Transverse colon (tissue), 4 donors: ENCODE data around the gene ARL4A. TPM values are rescaled to one million over a fixed set of nuclear protein-coding genes. Genes with fewer than 3 reads are reported as not detected.
"Not testable (repeated sequence)": the region's sequence is repeated elsewhere in the genome, so short reads cannot be mapped to it uniquely, and the experiment has no call there.

Experiments
- DNase-seq: peaks from one replicate; pipeline ENCODE4 v3.0.0-alpha.2; 2019
- H3K27ac ChIP-seq, 4 donors: fragments of 200-600 bp; sonication (generic); 2 replicates each; pipeline ENCODE4 v1.5.1; 2016 to 2018; ENCODE audit warnings: inconsistent platforms in 4 of 4
- H3K27me3 ChIP-seq: fragments of 200-600 bp; sonication (generic); 2 replicates; pipeline ENCODE4 v1.5.1; 2017; ENCODE audit warnings: inconsistent platforms
- H3K36me3 ChIP-seq, 4 donors: fragments of 200-600 bp; sonication (generic); 2 replicates each; pipeline ENCODE4 v1.5.1; 2017 to 2019; ENCODE audit warnings: inconsistent platforms in 4 of 4
- H3K4me1 ChIP-seq, 4 donors: fragments of 200-600 bp; sonication (generic); 2 replicates each; pipeline ENCODE4 v1.5.1; 2017 to 2020; ENCODE audit warnings: inconsistent platforms in 4 of 4
- H3K4me3 ChIP-seq, 4 donors: fragments of 200-600 bp; sonication (generic); 1 replicate in 1 of 4; 2 replicates in 3 of 4; pipeline versions ENCODE4 v1.5.1 to v1.6.1; 2017 to 2019; ENCODE audit warnings: inconsistent platforms in 4 of 4
- H3K9me3 ChIP-seq, 2 donors: fragments of 200-600 bp; sonication (generic); 2 replicates each; pipeline ENCODE4 v1.5.1; 2017 to 2019; ENCODE audit warnings: inconsistent platforms in 2 of 2
- EP300 ChIP-seq: sonication (generic); formaldehyde crosslinking; IDR thresholded peaks from one replicate; pipeline ENCODE4 v1.6.1; 2017; ENCODE audit warnings: antibody characterized with exemption, low read depth
- POLR2A ChIP-seq: fragments of 450-650 bp; IDR thresholded peaks from one replicate; pipeline ENCODE4 v1.6.1; 2016; ENCODE audit warnings: antibody characterized with exemption, mild to moderate bottlenecking, moderate library complexity
- POLR2AphosphoS5 ChIP-seq, 3 donors: sonication (generic); formaldehyde crosslinking; IDR thresholded peaks; one replicate each; pipeline ENCODE4 v1.6.1; 2016; ENCODE audit warnings: antibody characterized with exemption in 3 of 3
- WGBS, 2 donors: methylation state at CpG; one replicate each; pipeline ENCODE4 v1.1.5; 2018; ENCODE audit warnings: low coverage in 1 of 2; 5-methylcytosine and 5-hydroxymethylcytosine counted together
- in situ Hi-C, 4 donors: fragments of 200-750 bp; cut with MboI; loops; one replicate each; pipeline versions ENCODE4 v1.15.0 to v1.15.1; 2017; ENCODE audit warnings: low sequenced_read_pairs in 3 of 4, low pct_ligation_motif_present in 1 of 4, low pct_unique_long_range_greater_than_20kb in 1 of 4
- intact Hi-C: fragments of 100-400 bp; cut with DNase I; formaldehyde crosslinking; loops from one replicate; pipeline ENCODE4 v1.15.1; 2023; ENCODE audit warnings: low total_unique reads
- total RNA-seq, 4 donors: library from RNA; depleted of rRNA; stranded (reverse); fragments of >200 nt; gene quantifications; one replicate each; pipeline ENCODE4 v1.1.0, GENCODE V29; 2016
- TF ChIP-seq, protein P1 (sequence below), 5 experiments: fragments of 200-600 bp in 3 of 5; fragments of 450-650 bp in 2 of 5; sonication (generic) in 3 of 5; IDR thresholded peaks; 1 replicate in 2 of 5; 2 replicates in 3 of 5; pipeline ENCODE4 v1.5.1; 2016 to 2017; ENCODE audit warnings: antibody characterized with exemption in 5 of 5, inconsistent platforms in 3 of 5, mild to moderate bottlenecking in 2 of 5, moderate library complexity in 1 of 5

Gene ARL4A
- total RNA-seq, 4 donors from 2014 or later: 10.5 to 135 (median 74.9) TPM

DNA sequence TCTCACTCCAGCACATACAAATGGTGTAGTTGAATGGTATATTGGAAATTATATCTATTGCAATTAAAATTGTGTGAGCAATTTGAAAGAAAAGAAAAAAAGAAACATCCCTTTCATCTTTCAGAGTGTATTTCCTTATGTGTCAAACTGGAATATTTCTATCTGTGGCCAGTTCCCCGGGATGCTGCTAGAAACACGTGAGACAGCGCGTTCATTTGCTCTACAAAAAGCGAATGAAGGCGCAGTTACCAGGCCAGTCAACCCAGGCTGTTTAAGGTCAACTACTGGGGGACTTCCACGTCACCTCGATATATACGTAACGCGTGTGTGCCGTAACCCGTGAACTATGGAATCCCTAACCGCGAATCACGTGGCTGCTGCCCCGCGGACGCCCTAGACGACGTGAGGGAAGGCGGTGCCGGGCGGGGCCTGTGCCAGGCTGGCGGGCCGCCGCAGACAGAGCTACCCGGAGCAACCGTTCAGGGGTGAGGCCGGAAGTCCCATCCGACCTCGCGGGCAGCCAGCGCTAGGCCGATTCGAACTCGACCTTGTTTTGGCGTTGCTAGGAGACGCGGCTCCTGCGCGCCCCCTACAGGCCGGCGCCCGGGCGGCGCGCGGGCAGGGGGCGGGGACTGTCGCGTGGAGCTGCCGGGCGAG is 1.1 kb upstream of the ARL4A start:
- Histone ChIP-seq H3K27ac (peak overlapping the region; percentile 95 to 99 (median 96)), H3K4me3 (peak overlapping the region; percentile 72 to 93 (median 90)), H3K27me3 (no peaks in the 10 kb centered on the region), H3K9me3 (no peaks in the 10 kb centered on the region), H3K36me3 (no peaks in the 10 kb centered on the region), H3K4me1 (peaks cover 0 to 28% (median 10%) of the 10 kb centered on the region in 4 donors)
- peak; percentile 94 for TF ChIP-seq EP300
- TF ChIP-seq POLR2A: no peak
- TF ChIP-seq, protein P1, sequence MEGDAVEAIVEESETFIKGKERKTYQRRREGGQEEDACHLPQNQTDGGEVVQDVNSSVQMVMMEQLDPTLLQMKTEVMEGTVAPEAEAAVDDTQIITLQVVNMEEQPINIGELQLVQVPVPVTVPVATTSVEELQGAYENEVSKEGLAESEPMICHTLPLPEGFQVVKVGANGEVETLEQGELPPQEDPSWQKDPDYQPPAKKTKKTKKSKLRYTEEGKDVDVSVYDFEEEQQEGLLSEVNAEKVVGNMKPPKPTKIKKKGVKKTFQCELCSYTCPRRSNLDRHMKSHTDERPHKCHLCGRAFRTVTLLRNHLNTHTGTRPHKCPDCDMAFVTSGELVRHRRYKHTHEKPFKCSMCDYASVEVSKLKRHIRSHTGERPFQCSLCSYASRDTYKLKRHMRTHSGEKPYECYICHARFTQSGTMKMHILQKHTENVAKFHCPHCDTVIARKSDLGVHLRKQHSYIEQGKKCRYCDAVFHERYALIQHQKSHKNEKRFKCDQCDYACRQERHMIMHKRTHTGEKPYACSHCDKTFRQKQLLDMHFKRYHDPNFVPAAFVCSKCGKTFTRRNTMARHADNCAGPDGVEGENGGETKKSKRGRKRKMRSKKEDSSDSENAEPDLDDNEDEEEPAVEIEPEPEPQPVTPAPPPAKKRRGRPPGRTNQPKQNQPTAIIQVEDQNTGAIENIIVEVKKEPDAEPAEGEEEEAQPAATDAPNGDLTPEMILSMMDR (IDR thresholded peaks at IDR 0.05): peak; percentile 70 to 96 (median 89)
- peak; percentile 71 to 76 (median 73) for TF ChIP-seq POLR2AphosphoS5 (IDR thresholded peaks at IDR 0.05)
- DNase-seq: peak; percentile 97
- in situ Hi-C loops: loop anchor here in 2 of 4 donors (10.0 kb wide), 1 partner anchor 578 kb away; no protein-coding TSS in a partner anchor
- 15 to 22% methylated on average over 6 to 29 of the region's 54 CpGs for WGBS, 2 donors
- intact Hi-C loops: no loop called here

DNA sequence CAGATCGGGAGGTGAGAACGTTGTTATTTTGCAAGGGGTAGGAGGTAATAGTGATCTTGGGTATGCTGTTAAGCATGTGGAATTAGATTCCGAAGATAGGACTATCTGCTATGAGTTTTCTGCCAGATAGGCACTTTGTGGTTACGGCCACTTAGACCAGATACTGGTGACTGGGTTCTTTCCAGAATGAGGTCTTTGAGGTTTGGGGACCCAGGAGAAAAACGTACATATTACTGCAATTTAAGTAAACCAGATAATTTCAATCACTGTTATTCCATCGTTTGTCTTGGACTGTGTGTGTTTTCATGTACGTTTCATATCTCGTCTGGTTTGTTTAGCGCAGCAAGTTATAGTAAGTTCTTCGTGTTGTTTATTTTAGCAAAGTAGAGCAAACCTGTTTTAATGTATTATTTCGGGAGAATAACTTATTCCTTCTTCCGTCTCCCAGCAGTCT is 312 bp downstream of the ARL4A start:
- Histone ChIP-seq H3K27me3 (no peaks in the 10 kb centered on the region), H3K36me3 (no peaks in the 10 kb centered on the region), H3K9me3 (no peaks in the 10 kb centered on the region), H3K4me3 (peak overlapping the region; percentile 34 to 93 (median 82)), H3K4me1 (peaks cover 0 to 28% (median 10%) of the 10 kb centered on the region in 4 donors), H3K27ac (peak overlapping the region; percentile 95 to 99 (median 96))
- in situ Hi-C loops (loop anchor here in 2 of 4 donors (10.0 kb wide), 1 partner anchor 577 kb away; no protein-coding TSS in a partner anchor), intact Hi-C loops (no loop called here)
- DNase-seq: no peak
- 13 to 19% methylated on average over 10 to 12 of the region's 12 CpGs for WGBS, 2 donors
- TF ChIP-seq, protein P1 (IDR thresholded peaks at IDR 0.05): no peak
- TF ChIP-seq EP300 (no peak), POLR2AphosphoS5 (IDR thresholded peaks at IDR 0.05) (no peak), POLR2A (no peak)

DNA sequence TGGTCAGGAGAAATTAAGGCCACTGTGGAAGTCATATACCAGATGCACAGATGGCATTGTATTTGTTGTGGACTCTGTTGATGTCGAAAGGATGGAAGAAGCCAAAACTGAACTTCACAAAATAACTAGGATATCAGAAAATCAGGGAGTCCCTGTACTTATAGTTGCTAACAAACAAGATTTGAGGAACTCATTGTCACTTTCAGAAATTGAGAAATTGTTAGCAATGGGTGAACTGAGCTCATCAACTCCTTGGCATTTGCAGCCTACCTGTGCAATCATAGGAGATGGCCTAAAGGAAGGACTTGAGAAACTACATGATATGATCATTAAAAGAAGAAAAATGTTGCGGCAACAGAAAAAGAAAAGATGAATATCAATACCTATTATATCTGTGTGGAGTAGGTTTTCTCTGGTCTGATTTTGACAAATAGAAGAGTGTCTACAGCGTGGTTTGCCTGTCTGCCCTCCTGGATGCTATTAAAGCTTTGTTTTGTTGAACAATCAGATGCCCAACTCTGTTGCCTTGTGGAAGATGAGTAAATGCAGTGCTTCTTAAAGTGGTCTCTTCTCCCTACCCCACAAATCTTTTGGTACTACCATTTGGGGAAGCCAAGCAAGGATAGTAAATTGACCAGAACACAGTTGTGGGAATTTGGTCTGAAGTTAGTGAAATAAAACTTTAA is 1.2 kb downstream of the ARL4A start:
- in situ Hi-C loops: loop anchor here in 2 of 4 donors (10.0 kb wide), 1 partner anchor 576 kb away; no protein-coding TSS in a partner anchor
- intact Hi-C loops, H3K9me3 ChIP-seq, H3K36me3 ChIP-seq, DNase-seq, H3K27me3 ChIP-seq: not testable (repeated sequence)
- WGBS, 2 donors: 67 to 85% methylated on average over 1 to 3 of the region's 3 CpGs
- Histone ChIP-seq H3K27ac (peak overlapping the region in 3 of 4 donors; percentile 95 to 99 (median 97)), H3K4me1 (peaks cover 0 to 28% (median 10%) of the 10 kb centered on the region in 4 donors), H3K4me3 (peak overlapping the region in 3 of 4 donors; percentile 72 to 93 (median 91))

DNA sequence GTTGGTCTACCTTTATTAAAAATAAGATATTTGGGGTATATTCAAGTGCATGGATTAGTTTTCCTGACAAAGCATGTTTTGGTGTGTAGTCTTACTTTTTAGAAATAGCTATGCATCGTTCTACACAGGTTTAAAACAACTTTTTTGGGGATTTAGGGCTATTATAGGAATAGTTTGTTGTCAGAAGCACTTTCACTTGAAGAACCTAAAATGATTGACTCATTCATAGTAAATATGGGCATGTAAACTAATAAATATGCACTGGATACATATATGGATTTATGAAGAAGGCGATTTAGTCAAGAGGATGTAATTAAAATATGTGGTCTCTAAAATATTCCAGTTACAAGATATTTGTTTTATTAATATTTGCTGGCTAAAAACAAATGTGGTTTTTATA is 2.0 kb downstream of the ARL4A start:
- H3K4me3 ChIP-seq: peak overlapping the region in 3 of 4 donors; percentile 20 to 93 (median 91)

More for the DNA sequence above, 2.0 kb downstream of the ARL4A start:
- WGBS, 2 donors: 78 to 83% methylated on average over 2 of the region's 2 CpGs
- peak overlapping the region in 1 of 4 donors; percentile 23 for H3K27ac ChIP-seq
- H3K36me3 ChIP-seq: no peaks in the 10 kb centered on the region
- no peaks in the 10 kb centered on the region for H3K27me3 ChIP-seq
- H3K9me3 ChIP-seq: no peaks in the 10 kb centered on the region
- intact Hi-C loops (no loop called here), in situ Hi-C loops (loop anchor here in 2 of 4 donors (10.0 kb wide), 1 partner anchor 575 kb away; no protein-coding TSS in a partner anchor)
- DNase-seq: no peak
- peaks cover 0 to 28% (median 10%) of the 10 kb centered on the region in 4 donors for H3K4me1 ChIP-seq
- no peak for TF ChIP-seq POLR2AphosphoS5 (IDR thresholded peaks at IDR 0.05)
- no peak for TF ChIP-seq EP300
- TF ChIP-seq, protein P1 (IDR thresholded peaks at IDR 0.05): no peak
- no peak for TF ChIP-seq POLR2A
